ENCODE results near the gene CNGB1. TPM values are rescaled to one million over a fixed set of nuclear protein-coding genes. Genes with fewer than 3 reads are reported as not detected.
A peak's percentile ranks its signal among the peaks of the same experiment; 100 is the strongest.
"Not testable (repeated sequence)": the region's sequence is repeated elsewhere in the genome, so short reads cannot be mapped to it uniquely, and the experiment has no call there.

CNGB1 gene
- total RNA-seq, 1 donor from 2014 or later, result not detected

- Histone ChIP-seq H3K4me2 (no peak overlapping the region), H3F3A (ENCODE audit: low read depth) (no peaks in the 10 kb centered on the region), H3K4me3 (no peak overlapping the region), H3K27ac (no peak overlapping the region), H3K9ac (no peak overlapping the region), H3K36me3 (no peaks in the 10 kb centered on the region), H4K20me1 (ENCODE audit: low read depth) (no peaks in the 10 kb centered on the region), H2AFZ (replicated peaks) (no peak overlapping the region), H3K27me3 (no peaks in the 10 kb centered on the region), H3K4me1 (no peaks in the 10 kb centered on the region), H3K9me3 (ENCODE audit: low read depth) (no peaks in the 10 kb centered on the region), H3K79me2 (ENCODE audit: low read depth) (no peaks in the 10 kb centered on the region)
- TF ChIP-seq EZH2phosphoT487 (IDR thresholded peaks at IDR 0.05) (no peak), CTCF (IDR thresholded peaks at IDR 0.05) (no peak), EZH2 (IDR thresholded peaks at IDR 0.05) (no peak)
- peaks cover 5% of the 10 kb centered on the region for H3K27me3 Mint-ChIP-seq (ENCODE audit: insufficient read depth, low read depth)
- DNase-seq (ENCODE audit: low spot score), result no peak
- no peaks in the 10 kb centered on the region for H3K36me3 Mint-ChIP-seq
- H3K9me3 Mint-ChIP-seq, result no peaks in the 10 kb centered on the region
- H3K27ac Mint-ChIP-seq, result no peak overlapping the region
- no peaks in the 10 kb centered on the region for H3K4me1 Mint-ChIP-seq
- no peak overlapping the region for H3K4me3 Mint-ChIP-seq
These were observed 118.7 kb downstream of the CNGB1 start for GRCh38 chr16:57852189-57852588.

- no peaks in the 10 kb centered on the region for H3K36me3 ChIP-seq
- peaks cover 7% of the 10 kb centered on the region for H3F3A ChIP-seq (ENCODE audit: low read depth)
- H3K4me1 ChIP-seq, result peaks cover 14% of the 10 kb centered on the region
- H3K27ac ChIP-seq, result no peak overlapping the region
- Mint-ChIP-seq H3K4me3 (no peak overlapping the region), H3K4me1 (peaks cover 20% of the 10 kb centered on the region), H3K27me3 (ENCODE audit: insufficient read depth, low read depth) (peaks cover 9% of the 10 kb centered on the region), H3K9me3 (no peaks in the 10 kb centered on the region), H3K27ac (no peak overlapping the region), H3K36me3 (no peaks in the 10 kb centered on the region)
- H3K27me3 ChIP-seq, result no peaks in the 10 kb centered on the region
- TF ChIP-seq EZH2 (IDR thresholded peaks at IDR 0.05) (no peak), EZH2phosphoT487 (IDR thresholded peaks at IDR 0.05) (no peak), CTCF (IDR thresholded peaks at IDR 0.05) (no peak)
- no peak overlapping the region for H2AFZ ChIP-seq (replicated peaks)
- H3K9me3 ChIP-seq (ENCODE audit: low read depth), result no peaks in the 10 kb centered on the region
- DNase-seq (ENCODE audit: low spot score), result no peak
- H4K20me1 ChIP-seq (ENCODE audit: low read depth), result no peaks in the 10 kb centered on the region
- H3K4me2 ChIP-seq, result no peak overlapping the region
- no peak overlapping the region for H3K4me3 ChIP-seq
- H3K79me2 ChIP-seq (ENCODE audit: low read depth), result no peaks in the 10 kb centered on the region
- no peak overlapping the region for H3K9ac ChIP-seq
These were observed 122.7 kb downstream of the CNGB1 start for GRCh38 chr16:57848181-57848580.

GRCh38 chr16:57846931-57847330 is 124.0 kb downstream of the CNGB1 start:
- H3K27ac ChIP-seq; H3K9ac ChIP-seq; H3K79me2 ChIP-seq (ENCODE audit: low read depth); H3K36me3 ChIP-seq; H3K27me3 ChIP-seq; H4K20me1 ChIP-seq (ENCODE audit: low read depth); DNase-seq (ENCODE audit: low spot score); H3K9me3 Mint-ChIP-seq; H2AFZ ChIP-seq (replicated peaks); H3K9me3 ChIP-seq (ENCODE audit: low read depth); H3K4me3 Mint-ChIP-seq; H3F3A ChIP-seq (ENCODE audit: low read depth); H3K4me3 ChIP-seq; H3K27me3 Mint-ChIP-seq (ENCODE audit: insufficient read depth, low read depth); H3K36me3 Mint-ChIP-seq: not testable (repeated sequence)
- Mint-ChIP-seq H3K4me1 (peaks cover 27% of the 10 kb centered on the region), H3K27ac (peak overlapping the region; percentile 84)
- peak overlapping the region; percentile 60 for H3K4me2 ChIP-seq
- H3K4me1 ChIP-seq, result peaks cover 14% of the 10 kb centered on the region

- Mint-ChIP-seq H3K27me3 (ENCODE audit: insufficient read depth, low read depth) (peaks cover 12% of the 10 kb centered on the region), H3K27ac (peak overlapping the region; percentile 84), H3K36me3 (no peaks in the 10 kb centered on the region), H3K4me3 (no peak overlapping the region), H3K4me1 (peaks cover 29% of the 10 kb centered on the region), H3K9me3 (no peaks in the 10 kb centered on the region)
- Histone ChIP-seq H3K27ac (no peak overlapping the region), H3K79me2 (ENCODE audit: low read depth) (no peaks in the 10 kb centered on the region), H3K4me3 (no peak overlapping the region), H3K9ac (no peak overlapping the region), H3K4me1 (peaks cover 14% of the 10 kb centered on the region), H3K27me3 (no peaks in the 10 kb centered on the region), H4K20me1 (ENCODE audit: low read depth) (no peaks in the 10 kb centered on the region), H3K4me2 (peak overlapping the region; percentile 60), H3K36me3 (no peaks in the 10 kb centered on the region), H3F3A (ENCODE audit: low read depth) (peaks cover 7% of the 10 kb centered on the region), H2AFZ (replicated peaks) (no peak overlapping the region), H3K9me3 (ENCODE audit: low read depth) (no peaks in the 10 kb centered on the region)
- DNase-seq (ENCODE audit: low spot score), result peak; percentile 76
- no peak for TF ChIP-seq EZH2phosphoT487 (IDR thresholded peaks at IDR 0.05)
- no peak for TF ChIP-seq EZH2 (IDR thresholded peaks at IDR 0.05)
- TF ChIP-seq CTCF (IDR thresholded peaks at IDR 0.05), result no peak
These were observed 124.7 kb downstream of the CNGB1 start for GRCh38 chr16:57846078-57846697.
